Lower leg skin (tissue), 4 donors: ENCODE results near the gene SRGN. TPM values are rescaled to one million over a fixed set of nuclear protein-coding genes. Genes with fewer than 3 reads are reported as not detected.

Experiments used
- DNase-seq, 2 donors: peaks; one replicate each; pipeline ENCODE4 v3.0.0-alpha.2; 2019; ENCODE audit warnings: low spot score in 2 of 2
- H3K4me3 ChIP-seq: fragments of 200-600 bp; sonication (generic); 2 replicates; pipeline ENCODE4 v1.5.1; 2017; ENCODE audit warnings: mild to moderate bottlenecking, low read depth; ENCODE audit not compliant: poor library complexity, severe bottlenecking
- POLR2A ChIP-seq, 2 donors: fragments of 450-650 bp; IDR thresholded peaks; one replicate each; pipeline ENCODE4 v1.6.1; 2016 to 2017; ENCODE audit warnings: antibody characterized with exemption in 2 of 2, mild to moderate bottlenecking in 1 of 2, moderate library complexity in 1 of 2
- WGBS, 2 donors: methylation state at CpG; one replicate each; pipeline ENCODE4 v1.1.5; 2018; 5-methylcytosine and 5-hydroxymethylcytosine counted together
- intact Hi-C: fragments of 100-400 bp; cut with DNase I; formaldehyde crosslinking; loops from one replicate; pipeline ENCODE4 v1.15.0; 2023; ENCODE audit warnings: low total_unique reads
- total RNA-seq, 4 donors: library from RNA; depleted of rRNA; stranded (reverse); fragments of >200 nt; gene quantifications; one replicate each; pipeline ENCODE4 v1.1.0, GENCODE V29; 2016
- TF ChIP-seq, protein P1 (sequence below), 3 donors: fragments of 450-650 bp; IDR thresholded peaks; one replicate each; pipeline ENCODE4 v1.5.1; 2016; ENCODE audit warnings: antibody characterized with exemption in 3 of 3, mild to moderate bottlenecking in 3 of 3, moderate library complexity in 2 of 3

The SRGN gene
- total RNA-seq, 4 donors from 2014 or later, result 20.6 to 39.6 (median 24.1) TPM

GRCh38 chr10:69123306-69123746 lies 35.4 kb downstream of the SRGN start:
- H3K4me3 ChIP-seq, result peak overlapping the region; percentile 52
- 0 to 1% methylated on average over 16 of the region's 16 CpGs for WGBS, 2 donors
- intact Hi-C loops, result no loop called here
- DNase-seq, result no peak
- TF ChIP-seq POLR2A (IDR thresholded peaks at IDR 0.05), result no peak
- TF ChIP-seq, protein P1, sequence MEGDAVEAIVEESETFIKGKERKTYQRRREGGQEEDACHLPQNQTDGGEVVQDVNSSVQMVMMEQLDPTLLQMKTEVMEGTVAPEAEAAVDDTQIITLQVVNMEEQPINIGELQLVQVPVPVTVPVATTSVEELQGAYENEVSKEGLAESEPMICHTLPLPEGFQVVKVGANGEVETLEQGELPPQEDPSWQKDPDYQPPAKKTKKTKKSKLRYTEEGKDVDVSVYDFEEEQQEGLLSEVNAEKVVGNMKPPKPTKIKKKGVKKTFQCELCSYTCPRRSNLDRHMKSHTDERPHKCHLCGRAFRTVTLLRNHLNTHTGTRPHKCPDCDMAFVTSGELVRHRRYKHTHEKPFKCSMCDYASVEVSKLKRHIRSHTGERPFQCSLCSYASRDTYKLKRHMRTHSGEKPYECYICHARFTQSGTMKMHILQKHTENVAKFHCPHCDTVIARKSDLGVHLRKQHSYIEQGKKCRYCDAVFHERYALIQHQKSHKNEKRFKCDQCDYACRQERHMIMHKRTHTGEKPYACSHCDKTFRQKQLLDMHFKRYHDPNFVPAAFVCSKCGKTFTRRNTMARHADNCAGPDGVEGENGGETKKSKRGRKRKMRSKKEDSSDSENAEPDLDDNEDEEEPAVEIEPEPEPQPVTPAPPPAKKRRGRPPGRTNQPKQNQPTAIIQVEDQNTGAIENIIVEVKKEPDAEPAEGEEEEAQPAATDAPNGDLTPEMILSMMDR (IDR thresholded peaks at IDR 0.05), result no peak

DNA sequence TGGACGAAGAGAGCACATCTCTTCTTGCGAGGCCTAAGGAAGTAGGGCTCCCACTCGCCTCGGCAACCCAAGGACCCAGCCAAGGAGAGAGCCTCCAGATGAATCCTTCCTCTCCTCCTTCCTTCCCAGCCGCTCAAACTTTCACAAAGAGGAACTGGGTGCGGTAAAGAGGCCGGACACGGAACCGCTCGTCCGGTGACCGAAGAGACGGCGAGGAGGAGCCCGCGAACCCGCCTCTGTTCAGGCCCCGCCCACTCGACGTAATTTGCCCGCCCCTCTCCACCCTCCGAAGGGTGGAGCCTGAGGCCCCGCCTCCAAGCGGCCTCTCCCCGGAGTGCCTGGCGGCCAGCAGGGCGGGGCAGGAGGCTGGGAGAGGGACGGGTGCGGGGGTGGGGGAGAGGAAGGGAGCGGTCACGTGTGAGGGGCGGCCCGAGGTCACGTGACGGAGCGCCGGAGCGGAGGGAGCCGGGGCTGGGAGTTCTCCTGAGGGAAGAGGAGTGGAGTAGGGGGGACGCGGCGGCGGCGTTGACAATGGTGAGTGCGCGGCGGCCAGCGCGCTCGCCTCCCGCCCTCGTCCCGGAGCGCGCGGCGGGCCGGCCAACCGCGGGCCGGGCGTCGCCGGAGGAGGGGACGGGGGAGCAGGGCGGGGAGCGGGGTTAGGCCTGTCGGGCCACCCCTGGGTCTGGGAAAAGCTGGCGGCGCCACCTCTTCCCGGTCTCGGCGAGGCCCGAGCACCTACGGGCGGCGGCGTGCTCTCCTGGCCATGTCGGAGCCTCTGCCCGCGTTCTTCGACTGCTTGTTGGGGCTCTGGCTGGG lies 36.1 kb downstream of the SRGN start, which contains the start of gene VPS26A:
Gene VPS26A, plus strand, starts transcription at position 432 of the 816 bp plus-strand sequence. Its CDS starts 100 bp downstream, at position 532.
- 0% methylated on average over 49 to 60 of the region's 82 CpGs for WGBS, 2 donors
- peak; percentile 98 to 100 for DNase-seq
- intact Hi-C loops, result no loop called here
- TF ChIP-seq, protein P1 (IDR thresholded peaks at IDR 0.05), result no peak
- peak in 1 of 2 donors; percentile 45 for TF ChIP-seq POLR2A (IDR thresholded peaks at IDR 0.05)
- peak within 1 kb of the TSS; percentile 69 for H3K4me3 ChIP-seq

DNA sequence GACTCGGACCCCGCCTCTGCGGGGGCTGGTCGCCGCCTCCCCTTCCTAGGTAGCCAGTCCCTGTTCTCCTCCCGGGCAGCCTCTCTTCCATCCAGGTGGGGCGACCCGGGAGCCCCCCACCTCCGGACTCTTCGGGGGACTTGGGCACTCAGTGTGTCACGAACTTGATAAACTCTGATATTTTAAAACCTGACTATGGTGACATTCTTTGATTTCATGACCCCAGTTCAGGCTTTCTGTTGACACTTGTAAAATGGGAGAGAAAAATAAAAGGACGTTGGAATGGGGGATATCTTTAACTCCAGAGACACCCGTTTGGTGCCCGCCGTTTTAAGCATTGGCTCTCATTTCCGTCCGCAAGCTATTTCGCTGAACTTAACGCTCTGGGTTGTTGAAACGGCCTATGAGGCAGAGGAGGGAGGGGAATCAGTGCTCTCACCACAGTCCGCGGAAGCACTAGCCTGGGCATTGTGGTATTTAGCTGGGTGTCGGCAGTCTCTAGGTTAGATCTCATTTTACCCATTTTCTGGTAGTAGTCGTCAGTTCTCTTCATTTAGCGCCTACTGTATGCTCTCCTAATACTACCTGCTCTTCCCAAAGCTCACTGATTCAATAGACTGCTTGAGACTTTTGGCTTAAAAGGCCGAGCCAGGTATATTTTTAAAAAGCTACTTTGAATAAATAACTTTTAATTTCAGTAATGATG lies 36.8 kb downstream of the SRGN start:
- intact Hi-C loops, result no loop called here
- H3K4me3 ChIP-seq, result peak overlapping the region; percentile 69
- WGBS, 2 donors, result 1% methylated on average over 23 to 26 of the region's 26 CpGs
- TF ChIP-seq, protein P1 (IDR thresholded peaks at IDR 0.05), result no peak
- TF ChIP-seq POLR2A (IDR thresholded peaks at IDR 0.05), result no peak
- peak; percentile 36 to 88 for DNase-seq

DNA sequence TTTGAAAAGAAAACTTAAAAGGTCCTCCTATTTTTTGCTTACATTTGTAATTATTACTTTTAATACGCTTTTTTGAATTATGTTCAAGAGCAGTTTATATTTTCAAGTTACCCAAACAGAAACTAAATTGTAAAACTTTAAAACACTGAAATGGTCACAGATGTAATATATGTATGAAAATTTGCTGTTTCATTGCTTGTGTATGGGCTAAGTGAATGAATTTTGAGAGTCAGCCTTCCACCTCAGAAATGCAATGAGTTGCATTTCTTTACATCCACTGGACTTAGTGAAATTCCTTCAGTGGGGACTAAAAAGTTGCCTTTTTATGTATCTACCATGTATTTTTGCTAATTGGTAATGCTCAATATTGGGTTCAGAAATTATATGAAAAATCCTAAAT lies 37.7 kb downstream of the SRGN start:
- TF ChIP-seq, protein P1 (IDR thresholded peaks at IDR 0.05), result no peak
- no peak for TF ChIP-seq POLR2A (IDR thresholded peaks at IDR 0.05)
- intact Hi-C loops, result no loop called here
- no peak overlapping the region for H3K4me3 ChIP-seq
- no peak for DNase-seq
- 36 to 49% methylated on average over 1 of the region's 1 CpG for WGBS, 2 donors

DNA sequence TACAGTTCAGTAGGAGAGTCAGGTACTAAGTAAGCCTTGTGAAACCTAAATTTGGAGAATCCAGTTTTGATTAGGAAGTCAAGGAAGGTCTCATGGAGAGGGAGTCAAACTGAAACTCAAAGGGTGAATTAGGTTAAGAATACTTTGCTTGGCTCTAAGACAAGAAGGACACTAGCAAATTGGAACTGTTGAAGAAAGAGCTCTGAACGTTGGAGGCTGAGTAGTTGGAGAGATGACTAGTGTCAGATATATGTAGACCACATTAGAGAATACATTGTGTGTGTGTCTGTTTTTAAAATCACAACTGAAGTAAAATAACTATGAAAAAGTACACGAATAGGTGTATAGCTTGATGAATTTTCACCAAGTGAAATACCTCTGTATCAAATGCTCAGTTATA lies 42.3 kb downstream of the SRGN start:
- intact Hi-C loops, result no loop called here
- no peak for DNase-seq
- TF ChIP-seq, protein P1 (IDR thresholded peaks at IDR 0.05), result no peak
- no peak for TF ChIP-seq POLR2A (IDR thresholded peaks at IDR 0.05)
- H3K4me3 ChIP-seq, result no peak overlapping the region
- WGBS, 2 donors, result 42 to 46% methylated on average over 2 of the region's 2 CpGs
